NB4 (cell line): ENCODE data around the gene CCDC91.
"Not testable (repeated sequence)": the region's sequence is repeated elsewhere in the genome, so short reads cannot be mapped to it uniquely, and the experiment has no call there.

ENCODE experiments used
- MYC ChIP-seq: IDR thresholded peaks from 2 replicates; pipeline ENCODE4 v1.6.1; 2011; ENCODE audit warnings: low read depth, low read length
- POLR2A ChIP-seq: IDR thresholded peaks from 2 replicates; pipeline ENCODE4 v1.6.1; 2011; ENCODE audit warnings: mild to moderate bottlenecking; ENCODE audit not compliant: insufficient read length; ENCODE audit errors: extremely low read depth
- TF ChIP-seq, protein P1 (sequence below): IDR thresholded peaks from one replicate; pipeline ENCODE4 v1.5.1; 2012; ENCODE audit warnings: low read depth, low read length
- TF ChIP-seq, protein P2 (sequence below): IDR thresholded peaks from 2 replicates; pipeline ENCODE4 v1.6.1; 2011; ENCODE audit warnings: low read depth, low read length

GRCh38 chr12:28476206-28476605, 285.9 kb downstream of the CCDC91 start:
- TF ChIP-seq, protein P1, sequence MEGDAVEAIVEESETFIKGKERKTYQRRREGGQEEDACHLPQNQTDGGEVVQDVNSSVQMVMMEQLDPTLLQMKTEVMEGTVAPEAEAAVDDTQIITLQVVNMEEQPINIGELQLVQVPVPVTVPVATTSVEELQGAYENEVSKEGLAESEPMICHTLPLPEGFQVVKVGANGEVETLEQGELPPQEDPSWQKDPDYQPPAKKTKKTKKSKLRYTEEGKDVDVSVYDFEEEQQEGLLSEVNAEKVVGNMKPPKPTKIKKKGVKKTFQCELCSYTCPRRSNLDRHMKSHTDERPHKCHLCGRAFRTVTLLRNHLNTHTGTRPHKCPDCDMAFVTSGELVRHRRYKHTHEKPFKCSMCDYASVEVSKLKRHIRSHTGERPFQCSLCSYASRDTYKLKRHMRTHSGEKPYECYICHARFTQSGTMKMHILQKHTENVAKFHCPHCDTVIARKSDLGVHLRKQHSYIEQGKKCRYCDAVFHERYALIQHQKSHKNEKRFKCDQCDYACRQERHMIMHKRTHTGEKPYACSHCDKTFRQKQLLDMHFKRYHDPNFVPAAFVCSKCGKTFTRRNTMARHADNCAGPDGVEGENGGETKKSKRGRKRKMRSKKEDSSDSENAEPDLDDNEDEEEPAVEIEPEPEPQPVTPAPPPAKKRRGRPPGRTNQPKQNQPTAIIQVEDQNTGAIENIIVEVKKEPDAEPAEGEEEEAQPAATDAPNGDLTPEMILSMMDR: not testable (repeated sequence)
- TF ChIP-seq, protein P2, sequence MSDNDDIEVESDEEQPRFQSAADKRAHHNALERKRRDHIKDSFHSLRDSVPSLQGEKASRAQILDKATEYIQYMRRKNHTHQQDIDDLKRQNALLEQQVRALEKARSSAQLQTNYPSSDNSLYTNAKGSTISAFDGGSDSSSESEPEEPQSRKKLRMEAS: not testable (repeated sequence)
- not testable (repeated sequence) for TF ChIP-seq POLR2A, MYC
